Kidney tubule cell (primary cell): ENCODE results near the gene CABLES2.

ENCODE experiments used
- DNase-seq: peaks from one replicate; pipeline ENCODE4 v3.0.0-alpha.2; 2018; ENCODE audit warnings: low spot score

Gene CABLES2

DNA sequence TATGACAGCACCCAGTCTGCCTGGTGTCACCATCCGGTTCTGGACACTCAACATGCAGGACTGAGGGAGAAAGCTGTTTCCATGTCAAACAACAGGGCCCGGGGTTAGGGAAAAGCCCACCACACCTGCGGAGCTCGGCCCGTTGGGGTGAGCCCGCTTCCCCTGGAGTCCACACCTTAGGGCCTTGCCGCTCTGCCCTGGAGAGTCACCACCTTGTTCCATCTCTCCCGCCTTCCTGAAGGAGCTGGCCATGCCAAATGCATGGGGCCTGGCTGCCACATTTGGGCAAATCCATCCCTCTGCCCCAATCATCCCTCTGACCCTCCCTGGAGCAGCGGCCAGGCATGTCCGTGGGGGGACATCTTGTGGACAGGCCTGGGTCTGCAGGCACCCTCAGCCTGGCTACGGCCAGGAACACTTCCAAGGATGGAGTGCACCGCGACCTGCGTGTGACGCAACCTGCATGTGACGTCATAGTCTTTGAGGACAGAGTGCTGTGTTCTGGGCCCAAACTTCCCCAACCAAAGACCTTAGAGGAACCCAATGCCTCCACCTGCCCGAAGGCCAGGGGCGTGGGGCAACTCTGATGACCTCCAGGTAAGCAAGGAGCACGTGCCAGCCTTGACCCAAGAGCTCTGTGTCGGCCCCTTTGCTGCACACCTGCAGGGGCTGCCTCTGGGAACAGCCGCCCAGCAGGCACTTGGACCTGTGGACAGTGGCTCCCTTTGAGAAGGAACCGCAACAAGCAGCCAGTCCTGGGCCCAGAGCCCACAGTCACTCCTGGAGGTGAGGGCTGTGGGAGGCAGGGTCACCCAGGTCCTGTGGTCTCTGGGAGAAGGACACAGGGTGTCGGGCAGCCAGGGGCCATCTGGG is 1.7 kb downstream of the CABLES2 start:
- DNase-seq: peak; percentile 55

DNA sequence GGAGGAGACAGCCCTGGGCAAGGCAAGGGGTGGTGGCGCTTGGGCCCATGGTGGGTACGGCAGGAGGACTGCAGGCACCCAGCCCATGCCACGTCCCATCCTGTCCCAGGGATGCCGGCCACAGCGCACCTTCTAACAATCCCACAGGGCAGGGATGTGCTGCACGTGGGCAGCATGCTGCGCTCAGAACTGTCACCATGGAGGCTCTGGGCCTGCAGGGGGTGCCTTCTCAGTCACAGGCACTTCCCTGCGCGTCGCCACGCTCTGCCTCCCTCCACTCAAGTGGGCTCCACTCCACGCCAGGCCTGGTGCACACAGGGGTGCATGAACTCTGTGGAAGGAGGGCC is 2.4 kb downstream of the CABLES2 start:
- DNase-seq: no peak

DNA sequence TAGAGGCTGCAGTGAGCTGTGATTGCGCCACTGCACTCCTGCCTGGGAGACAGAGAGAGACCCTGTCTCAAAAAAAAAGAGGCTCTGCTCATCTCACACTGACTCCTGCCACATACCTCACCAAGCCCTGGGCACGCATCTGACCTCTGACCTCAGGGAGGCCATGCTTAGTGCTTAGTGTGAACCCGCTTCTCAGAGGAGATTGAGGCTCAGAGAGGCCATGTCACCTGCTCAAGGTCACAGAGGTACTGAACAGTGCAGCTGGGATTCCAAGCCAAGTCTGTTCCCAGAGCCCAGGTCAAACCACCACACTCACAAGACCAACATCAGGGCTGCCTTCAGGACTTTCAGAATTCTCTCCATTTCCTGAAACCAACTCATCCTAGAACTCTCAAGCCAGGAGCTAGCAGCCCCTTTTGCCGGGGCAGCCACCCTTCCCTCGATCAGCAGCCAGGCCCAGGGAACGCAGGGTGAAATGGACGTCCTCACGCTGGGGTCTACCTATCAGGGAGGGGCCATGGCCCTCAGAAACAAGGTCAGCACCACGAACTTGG is 2.9 kb downstream of the CABLES2 start:
- no peak for DNase-seq

DNA sequence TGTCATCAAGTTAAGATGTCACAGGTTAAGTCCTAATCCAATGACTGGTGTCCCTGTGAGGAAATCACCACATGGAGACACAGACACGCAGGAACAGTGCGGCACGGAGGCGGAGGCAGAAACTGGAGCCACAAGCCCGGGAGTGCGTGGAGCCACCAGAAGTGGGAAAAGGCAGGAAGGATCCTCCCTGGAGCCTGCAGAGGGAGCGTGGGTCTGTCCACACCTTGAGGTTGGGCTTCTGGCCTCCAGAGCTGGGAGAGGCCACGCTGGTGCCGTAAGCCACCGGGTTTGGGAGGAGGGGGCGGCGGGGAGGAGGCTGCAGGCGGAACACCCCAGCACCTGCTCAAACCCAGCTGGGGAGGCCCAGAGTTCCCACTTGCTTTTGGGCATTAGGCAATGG is 3.8 kb downstream of the CABLES2 start:
- DNase-seq: no peak

DNA sequence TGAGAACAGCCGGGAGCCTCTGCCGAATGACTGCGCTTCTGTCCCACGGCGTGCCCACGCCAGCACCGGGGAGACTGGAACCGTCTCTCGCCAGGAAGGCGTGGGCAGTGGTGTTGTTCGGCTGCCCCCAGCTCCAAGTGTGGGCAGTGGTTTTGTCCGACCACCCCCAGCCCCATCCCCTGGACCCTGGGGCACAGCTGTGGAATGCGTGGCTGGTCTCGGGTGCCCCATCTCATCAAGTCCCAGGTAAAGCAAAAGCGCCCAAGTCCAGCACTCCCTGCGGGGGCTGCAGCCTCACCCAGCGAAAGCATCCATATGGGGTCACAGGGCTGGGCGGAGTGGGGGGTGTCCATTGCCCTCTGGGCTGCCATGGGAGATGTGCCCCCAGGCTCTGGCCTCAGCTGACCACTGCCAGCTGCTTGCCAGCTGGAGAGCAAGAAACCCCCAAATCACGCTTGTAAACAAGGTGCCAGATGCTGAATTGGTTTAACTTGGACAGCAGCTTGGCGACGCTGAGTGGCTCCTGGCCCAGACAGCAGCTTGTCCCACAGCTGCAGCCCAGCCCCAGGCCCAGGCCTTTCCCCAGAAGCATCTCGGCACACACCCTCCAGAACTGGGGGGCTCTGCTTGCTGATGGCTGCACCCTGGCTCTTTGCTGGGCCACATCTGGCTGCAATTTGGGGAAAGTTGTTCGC is 4.5 kb downstream of the CABLES2 start:
- DNase-seq: no peak

DNA sequence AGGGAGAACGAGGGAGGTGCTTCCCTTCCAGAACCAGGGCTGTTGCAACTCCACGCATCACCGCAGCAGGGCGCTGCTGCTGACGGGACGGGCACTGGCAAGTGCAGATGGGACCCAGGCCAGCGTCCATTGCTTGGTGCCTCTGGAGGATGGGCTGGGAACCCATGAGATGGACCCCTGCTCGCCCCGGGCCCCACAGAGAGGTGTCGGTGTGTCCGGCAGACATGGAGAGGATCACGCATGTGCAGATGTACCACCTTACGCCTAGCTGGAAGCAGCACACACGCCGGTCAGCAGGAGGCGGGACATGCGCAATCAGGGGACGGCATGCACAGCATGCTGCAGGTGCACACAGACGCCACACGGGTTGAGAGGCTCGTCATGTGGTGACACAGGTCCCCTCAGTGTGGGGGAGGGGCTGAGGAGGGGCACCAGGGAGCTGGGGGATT is 5.7 kb downstream of the CABLES2 start:
- DNase-seq: no peak

DNA sequence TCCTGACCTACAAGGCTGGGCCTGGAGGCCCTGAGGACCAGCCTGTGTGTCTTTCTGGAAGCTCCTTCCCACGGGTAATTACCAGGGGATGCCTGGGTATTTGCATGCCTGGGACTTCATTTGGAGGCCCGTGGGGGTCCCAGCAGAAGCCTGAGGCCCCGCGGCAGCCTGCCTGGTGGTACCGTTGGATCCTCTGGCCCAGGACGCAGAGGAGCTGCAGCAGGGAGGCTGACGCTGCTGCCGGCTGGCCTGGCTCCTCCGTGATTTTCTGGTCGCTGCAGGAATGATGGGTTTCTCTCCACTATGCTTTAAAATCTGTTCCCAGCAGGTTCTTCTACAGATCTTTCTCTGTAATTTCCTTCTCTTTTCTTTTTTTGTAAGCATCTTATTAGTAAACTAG is 6.5 kb downstream of the CABLES2 start:
- DNase-seq: no peak

DNA sequence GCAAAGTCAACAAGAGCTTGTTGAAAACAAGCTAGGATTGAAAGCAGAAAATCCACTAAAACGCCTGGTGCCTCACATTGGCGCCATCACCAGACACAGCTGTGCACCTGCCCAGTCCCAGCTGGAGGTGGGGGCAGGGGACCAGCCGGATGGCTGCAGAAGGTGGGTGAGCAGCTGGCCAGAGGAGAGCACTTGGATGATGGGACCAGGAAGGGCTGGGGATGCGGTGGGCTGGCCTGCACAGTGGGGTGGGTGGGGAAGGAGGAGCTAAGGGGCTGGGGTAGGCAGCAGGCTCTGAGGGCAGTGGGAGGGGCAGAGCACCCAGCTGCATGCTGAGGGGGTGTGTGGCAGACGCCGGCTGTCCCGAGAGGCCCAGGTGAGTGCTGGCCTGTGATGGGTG is 7.1 kb downstream of the CABLES2 start:
- DNase-seq: no peak

DNA sequence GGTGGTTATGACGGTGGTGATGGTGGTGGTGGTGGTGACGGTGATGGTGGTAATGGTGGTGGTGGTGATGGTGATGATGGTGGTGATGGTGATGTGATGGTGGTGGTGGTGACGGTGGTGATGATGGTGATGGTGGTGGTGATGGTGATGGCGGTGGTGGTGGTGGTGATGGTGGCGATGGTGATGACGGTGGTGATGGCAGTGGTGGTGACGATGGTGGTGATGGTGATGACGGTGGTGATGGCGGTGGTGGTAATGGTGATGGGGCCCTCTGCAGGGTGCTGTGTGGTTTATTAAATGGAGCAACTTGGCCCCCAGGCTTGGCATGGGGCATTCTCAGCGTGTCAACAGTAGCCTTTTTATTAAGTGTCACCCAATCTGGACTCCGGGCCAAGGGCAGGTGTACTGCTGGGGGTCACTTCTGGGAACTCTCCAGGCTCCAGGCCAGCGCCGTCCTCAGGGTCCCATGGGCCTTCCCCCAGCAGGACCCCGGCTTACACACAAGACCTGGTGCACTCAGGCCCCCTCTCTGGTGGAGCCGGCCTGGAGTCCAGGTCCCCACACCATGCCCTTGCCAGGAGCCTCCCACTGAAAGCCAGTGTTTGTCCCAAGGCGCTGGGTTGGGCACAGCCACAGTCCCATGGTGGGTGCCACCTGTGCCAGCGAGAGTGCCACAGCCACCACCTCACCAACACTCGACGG is 8.8 kb downstream of the CABLES2 start:
- no peak for DNase-seq

DNA sequence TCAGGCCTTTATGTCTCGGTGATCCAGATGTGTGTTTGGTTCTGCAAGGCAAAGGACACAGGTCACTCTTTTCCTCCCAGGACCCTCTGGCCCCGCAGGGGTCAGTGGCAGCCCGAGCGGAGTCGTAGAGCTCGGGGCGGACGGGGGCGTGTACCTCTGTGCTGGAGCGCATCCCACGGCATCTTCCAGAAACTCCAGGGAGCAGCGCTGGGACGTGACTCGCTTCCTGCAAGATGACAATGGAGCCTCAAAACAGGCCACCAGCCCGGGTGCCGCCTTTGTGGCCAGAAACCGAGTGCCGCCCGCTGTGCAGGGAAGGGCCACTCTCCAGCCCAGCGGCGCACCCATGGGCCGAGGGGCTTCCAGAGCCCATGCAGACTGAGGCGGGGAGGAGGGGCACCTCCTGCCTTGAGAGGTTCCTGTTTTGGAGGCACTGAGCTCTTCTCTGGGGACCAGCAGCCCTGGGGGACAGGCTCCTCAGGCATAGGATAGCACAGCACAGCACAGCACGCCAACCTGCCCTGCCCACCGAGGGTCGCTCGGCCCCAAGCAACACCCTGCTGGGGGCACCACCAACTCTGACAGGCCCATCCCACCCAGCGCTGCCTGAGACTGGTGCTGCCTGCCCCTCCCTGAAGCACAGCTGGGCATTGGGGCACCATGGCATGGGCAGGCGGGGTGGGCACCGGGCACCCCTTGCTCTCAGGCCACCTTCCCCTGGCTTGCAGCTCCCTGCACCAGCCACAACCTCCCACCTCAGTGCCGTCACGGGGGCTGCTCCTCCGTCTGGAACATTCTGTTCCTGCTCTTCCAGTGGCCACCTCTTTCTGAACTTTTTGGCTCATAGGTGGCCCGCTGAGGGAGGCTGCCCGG is 10.5 kb downstream of the CABLES2 start:
- no peak for DNase-seq

DNA sequence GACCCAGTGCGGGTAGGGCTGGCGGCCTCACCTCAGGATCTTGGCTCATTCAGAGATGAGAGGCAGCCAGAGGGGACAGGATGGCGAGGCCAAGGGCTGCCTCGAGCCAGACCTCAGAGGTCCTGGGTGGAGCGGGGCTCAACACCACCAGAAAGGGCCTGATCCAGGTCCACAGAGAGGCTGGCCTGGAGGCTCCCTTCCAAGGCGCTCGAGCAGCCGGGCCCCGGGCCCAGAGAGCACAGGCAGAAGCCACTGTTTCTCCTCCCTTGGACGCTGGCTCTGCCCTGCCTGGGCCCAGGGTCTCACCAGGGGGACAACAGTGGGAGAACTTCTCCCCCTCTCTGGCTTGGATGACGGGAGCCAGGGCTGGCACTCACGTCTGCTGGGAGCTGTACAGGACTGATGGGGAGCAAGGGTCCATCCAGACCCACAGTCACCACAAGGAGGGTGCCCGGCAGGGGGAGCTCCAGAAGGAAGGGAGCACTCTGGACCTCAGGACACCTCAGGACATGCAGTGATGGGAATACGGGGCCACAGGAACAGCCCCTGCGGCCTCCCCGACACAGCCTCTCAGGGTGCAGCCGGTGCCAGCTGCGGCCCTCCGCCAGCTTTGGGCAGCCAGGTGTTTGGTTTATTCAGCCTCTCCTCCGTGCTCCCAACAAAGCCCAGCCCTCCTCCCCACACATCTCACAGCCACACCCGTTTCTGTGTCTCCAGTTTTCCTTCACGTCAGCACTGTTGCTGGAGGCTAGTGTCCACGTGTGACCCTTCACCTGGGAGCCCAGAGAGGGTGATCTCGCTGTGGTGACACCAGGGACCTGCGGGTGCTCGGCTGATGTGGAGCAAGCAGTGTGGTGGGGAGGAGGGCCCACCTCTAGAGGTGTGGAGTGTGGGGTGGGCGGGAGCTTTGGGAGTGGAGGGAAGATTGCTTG is 11.5 kb downstream of the CABLES2 start:
- no peak for DNase-seq

DNA sequence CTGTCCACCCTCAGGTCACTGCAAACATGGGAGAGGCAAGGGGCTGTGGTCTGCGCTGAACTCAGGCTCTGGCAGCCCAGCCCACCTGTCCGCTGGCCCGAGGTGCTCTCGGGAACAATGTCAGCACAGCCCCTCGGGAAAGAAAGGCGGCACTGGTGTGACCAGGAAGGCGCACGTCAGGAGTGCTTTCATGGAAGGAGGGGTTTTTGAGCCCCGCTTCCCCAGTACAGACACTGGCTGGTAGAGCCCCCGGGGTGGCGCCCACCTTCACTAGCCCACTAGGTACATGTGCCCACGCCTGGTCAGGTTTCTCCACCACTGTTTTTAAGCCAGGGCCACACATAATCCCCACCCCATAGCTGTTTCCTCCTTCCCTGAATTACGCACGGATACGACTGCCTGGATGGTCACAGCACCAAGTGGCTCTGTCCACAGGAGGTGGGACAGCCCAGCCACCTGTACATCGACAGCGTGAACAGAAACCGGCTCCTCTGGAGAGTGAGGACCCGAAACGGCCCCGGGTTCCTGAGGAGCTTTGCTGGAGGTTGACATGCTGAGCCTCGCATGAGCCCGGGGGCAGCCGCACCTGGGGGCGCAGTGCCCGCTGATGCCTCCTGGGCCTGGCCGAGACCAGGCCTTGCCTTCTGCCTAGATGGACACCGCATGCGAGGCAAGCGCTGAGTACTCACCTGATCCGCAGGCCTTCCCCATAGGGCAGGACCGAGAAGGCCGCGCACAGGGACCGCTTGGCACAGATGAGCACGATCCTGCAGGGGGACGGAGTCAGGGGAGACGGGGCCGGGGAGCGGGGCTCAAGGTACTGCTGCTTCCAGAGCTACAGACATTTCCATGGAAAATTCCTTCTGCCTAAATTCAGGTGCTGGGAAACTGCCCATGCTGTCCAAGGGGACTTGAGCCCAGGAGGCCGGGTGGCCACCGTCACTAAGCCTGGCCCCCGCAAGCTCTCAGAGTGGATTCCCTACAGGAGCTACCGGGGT is 12.5 kb downstream of the CABLES2 start:
- no peak for DNase-seq

DNA sequence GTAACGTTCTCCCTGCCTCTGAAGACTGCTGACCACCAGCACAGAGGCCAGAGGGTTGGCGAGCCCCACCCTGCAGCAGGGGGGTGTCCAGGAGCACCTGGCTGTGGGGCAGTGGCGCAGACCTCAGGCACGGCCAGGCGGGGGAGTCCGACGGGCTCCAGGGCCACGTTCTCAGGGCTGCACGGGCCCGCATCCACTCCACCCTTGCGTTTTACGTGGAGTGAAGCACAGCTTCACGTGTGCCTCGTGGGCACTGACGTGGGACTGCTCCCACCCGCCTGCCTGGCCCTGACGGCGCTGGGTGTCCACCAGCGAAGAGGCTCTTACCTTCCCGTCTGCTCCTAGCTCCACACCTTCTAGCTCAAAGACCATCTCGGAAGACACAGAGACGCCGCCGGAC is 13.3 kb downstream of the CABLES2 start:
- DNase-seq: no peak

DNA sequence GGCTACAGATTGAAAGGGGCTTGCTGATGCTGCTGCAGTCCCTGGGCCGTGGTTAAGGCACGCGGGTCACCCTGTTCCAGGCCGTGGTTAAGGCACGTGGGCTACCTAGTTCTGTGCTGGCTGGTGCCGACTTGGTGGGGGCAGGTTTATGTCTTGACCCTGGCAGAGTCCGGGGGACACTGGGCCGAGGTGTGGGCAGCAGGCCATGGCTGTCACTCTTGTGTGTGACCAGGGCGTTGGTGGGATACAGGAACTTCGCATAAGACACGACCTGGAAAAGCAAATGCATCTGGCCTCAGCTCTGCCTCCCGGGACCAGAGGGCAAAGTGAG is 13.8 kb downstream of the CABLES2 start:
- no peak for DNase-seq

DNA sequence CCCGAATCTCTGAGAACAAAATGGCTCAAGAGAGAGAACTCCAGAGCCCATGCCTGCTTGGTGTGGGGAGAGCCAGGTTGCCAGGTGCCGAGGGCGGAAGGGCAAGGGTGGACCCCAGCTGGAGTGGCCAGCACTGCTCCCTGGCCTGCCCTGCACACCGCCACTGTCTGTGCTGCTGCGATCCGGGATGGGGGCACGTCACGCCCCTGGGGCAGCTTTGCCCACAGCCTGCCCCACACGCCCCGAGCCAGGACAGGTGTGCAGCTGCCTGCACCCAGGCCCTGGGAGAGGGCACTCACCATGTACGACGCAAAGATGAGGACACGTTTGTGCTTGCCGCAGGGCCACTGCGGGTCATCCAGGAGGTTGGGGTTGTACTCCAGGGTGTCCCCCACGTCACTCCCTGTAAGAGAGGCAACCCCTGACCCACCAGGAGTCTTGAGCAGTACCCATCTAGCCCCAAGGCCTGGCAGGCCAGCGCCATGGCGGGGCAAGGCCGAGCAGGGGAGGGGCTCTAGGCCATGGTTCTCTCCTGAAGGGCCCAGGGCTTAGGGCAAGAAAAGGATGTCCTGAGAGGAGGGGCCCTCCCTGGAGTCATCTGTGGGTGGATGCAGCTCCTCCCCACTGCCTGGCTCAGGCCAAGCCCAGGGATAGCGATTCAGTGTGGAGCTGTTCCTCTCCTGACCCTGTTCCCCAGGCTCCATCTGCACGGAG is 14.3 kb downstream of the CABLES2 start:
- no peak for DNase-seq

DNA sequence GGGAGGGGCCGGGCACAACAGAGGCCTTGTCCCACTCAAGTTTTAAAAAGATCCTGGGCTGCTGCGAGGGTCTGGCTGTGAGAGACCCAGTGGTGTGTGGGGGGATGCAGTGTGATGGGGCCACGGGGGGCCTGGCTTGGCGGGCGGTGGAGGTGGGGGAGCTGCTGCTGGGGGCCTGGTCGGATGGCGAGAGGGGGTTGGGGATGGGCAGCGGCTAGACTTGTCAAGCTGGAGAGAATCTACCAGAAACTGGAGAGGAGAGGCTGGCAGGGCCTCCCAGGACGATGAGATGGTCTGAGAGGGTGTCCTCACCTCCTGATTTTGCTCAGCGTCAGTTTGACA is 15.0 kb downstream of the CABLES2 start:
- DNase-seq: no peak

DNA sequence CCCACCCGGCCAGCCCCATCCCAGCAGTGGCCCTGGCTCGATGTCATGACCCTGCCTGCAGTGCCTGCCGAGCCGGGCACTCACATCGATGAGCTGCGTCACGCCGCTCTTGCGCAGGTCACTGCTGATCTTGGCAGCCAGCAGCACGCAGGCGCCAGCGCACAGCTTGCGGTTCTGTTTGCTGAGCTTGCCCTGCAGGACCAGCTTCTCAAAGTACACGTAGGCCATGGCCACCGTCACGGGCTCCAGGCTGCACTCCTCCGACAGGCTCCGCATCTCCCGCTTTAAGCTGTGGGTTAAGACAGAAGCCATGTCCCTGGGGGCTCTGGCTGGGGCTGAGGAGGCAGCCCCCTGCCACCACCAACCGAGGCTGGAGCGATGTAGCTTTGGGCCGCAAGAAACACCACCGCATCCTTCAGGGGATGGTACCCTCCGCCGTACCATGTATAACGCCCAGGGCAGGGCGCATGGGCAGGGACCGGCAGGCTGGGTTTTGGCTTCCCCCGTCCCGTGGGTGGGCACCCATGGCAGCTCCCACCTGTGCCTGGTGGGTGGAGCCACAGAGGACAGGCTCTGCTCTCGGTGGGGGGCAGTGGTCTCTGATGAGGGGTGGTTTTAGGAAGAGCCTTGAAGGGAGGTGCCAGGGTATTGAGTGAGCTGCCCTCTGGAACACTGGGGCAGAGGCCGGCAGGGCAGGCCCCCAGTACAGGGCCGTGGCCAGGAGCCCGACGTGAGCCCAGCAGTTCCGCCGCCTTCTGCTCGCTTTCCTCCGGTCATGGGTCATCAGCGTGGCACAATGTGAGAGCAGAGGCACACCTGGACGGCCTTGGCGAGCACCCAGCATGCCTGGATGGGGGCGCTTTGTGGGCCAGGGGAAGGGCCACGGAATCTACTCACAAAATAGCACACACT is 15.7 kb downstream of the CABLES2 start:
- no peak for DNase-seq
